Anterior cingulate cortex (tissue), 58 donors: ENCODE data around the gene PLCH1.
"Not testable (repeated sequence)": the region's sequence is repeated elsewhere in the genome, so short reads cannot be mapped to it uniquely, and the experiment has no call there.

Source experiments
- DNase-seq, 58 donors: peaks; one replicate each; lab custom pipeline; 2025; lab: John Stamatoyannopoulos, UW

The PLCH1 gene

DNA sequence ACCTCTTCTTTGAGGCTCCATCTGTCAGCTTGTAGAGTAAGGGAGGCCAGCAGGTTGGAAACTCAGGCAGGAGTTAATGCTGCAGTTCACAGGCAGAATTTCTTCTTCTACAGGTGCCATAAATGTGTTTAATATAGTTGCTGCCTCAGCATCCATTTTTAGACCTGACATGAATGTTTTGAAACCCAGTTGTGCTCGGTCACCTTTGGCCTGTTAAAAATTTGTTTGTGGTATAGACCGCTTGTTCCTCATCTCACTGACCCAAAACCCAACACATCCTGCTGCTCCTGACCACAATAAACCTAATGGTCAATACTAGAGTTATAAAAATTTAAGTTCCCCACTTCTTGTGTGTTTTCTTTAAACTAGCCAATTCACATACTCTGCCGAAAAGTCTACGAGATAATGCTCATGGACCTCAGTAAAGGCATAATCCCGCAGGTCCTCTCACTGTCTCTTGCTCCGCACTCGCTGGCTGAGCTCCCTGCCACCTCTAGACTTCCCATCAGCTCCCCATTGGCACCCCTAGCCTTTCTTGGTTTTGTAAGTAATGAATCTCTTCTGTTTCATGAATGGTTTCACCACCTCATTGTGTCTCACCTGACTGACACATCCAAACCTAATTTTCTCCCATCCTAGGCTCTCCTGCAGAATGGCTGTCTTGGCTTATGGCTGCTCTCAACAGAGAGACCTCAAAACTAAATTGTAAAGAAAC, 312.9 kb downstream of the PLCH1 start:
- no peak for DNase-seq

DNA sequence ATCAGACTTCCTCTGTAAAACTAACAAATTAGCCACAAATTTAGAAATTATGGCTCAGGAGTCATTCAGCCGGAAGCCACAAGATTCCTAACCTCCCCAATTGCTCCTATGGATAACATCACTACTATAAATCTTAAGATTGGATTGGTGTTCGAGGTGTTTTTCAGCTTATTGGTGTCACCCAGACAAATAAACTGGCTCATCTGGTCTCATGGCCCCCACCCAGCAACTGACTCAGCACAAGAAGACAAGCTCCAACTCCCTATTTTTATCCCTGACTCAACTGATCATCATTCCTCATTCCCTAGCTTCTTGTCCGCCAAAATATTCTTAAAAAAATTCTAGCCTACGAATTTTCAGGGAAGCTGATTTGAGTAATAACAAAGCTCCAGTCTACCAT, 316.3 kb downstream of the PLCH1 start:
- DNase-seq = no peak

DNA sequence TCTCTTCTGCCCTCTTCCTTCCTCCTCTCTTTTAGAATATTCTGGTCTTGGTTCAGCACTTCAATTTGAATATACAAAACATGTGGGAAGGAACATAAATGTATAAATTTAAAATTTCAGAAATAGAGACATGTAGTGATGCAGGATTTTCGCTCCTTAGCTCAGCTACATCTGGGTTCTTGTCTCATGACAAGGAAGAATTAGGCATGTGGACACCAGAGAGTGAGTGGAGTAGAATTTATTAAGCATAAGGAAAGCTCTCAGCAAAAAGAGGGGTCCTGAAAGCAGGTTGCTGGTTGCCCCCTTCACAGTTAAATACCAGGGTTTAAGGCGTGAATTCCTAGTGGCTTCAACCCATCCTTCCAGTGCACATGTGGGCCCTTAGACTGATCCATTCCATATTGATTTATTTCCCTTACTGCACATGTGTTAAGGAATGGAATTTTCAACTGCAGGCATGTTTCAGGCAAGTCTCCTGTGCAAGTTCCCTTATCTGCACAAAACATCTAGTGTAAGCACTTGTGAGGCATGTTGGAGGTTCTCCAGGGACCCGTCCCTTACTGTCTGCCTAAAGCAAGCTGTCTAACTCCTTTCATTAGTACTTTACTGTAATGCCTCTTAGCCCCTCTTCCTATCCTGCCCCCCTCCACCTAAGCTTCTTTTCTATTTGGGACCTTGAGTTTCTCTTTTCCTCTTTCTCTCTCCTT, 318.2 kb downstream of the PLCH1 start:
- DNase-seq = no peak

DNA sequence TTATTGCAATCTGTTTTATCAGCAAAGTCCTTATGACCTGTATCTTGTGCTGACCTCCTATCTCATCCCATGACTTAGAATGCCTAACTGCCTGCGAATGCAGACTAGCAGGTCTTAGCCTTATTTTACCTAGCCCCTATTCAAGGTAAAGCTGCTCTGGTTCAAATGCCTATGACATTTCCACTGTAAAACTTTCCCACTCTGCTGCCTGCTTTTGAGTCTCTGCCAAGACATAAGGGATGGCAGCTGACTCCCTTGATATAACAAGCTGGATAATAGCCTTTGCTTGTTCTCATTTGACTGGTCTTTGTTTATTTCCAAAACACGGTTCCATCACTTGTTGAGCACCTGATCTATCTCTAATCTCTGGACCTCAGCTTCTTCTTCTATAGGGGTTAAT, 319.5 kb downstream of the PLCH1 start:
- no peak for DNase-seq

DNA sequence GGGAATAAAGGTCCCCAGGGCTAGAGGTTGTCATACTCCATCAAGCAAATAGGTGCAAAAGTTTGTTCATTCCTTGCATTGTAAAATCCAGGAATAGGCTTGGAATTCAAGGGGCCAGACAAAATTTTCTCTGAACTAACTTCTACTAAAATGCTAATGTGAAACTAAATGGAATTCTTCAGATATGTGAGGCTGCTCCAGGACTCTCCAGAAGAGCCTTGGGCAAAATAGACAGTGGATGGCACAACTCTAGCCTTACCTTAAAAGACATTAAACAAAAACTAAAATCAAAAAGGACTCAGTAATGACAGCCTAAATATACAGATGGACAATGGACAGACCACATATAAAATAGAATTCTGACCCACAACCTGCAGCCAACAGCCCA, 320.6 kb downstream of the PLCH1 start:
- DNase-seq = no peak

DNA sequence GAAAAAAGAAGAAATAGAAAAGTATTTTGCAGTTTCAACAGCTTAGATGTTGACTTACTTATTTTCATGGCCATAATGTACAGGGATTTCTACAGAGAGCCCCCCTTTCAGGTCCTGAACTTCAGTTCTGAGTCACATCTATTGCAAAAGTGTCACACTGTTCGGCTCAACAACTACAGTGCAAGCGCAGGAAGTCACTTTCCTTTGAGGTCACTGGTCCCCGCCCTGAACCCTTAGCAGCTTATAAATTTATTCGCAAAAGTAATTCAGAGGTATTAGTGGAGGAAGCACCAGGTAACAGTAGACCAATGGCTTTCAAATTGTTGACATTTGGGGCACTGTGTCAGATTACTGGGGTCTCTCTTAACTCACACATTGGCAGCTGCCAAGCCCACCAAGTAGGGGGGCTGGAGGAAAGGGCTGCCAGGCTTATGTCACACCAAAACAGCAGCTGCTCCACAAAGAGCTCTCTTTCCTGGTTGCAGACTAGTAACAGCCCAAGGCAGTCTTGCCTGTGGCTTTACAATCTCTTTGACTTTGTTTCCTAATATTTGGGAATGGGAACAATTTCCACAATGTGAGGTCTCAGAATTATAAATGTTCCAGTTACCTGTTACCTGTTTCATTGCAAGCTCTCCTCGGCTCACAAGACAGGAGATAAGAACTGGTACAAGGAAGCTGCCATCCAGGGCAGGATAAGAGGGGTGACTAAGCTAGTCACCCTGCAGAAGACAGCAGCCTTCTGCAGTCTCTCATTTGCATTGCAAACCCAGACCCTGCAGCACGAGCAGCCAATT, 321.1 kb downstream of the PLCH1 start:
- no peak for DNase-seq

DNA sequence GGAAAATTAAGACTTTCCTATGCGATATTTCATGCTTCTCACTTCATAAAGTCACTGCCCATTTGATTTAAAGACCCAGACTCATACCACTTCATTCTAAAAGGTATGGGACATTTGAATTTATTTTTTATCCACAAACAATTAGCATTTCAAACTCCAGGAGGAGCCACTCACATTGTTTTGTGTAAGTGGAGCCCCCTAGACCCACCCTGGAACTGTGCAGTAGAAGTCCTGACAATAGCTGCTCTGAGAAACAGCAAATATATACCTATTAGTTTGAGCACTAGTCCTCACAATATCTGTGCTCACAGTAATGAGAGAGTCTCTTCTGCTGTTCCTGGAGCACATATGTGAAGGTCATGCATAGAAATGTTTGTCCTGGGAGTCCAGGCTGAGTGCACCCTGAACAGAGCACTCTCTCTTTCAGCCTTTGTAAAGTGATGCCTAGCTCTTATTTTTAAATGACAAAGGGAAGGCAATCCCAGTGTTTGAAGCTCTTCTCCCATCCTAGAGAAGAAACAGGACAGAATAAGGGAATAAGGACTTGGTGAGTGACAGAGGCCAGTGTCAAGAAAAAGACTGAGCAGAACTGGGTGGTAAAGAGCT, 323.9 kb downstream of the PLCH1 start:
- no peak for DNase-seq

DNA sequence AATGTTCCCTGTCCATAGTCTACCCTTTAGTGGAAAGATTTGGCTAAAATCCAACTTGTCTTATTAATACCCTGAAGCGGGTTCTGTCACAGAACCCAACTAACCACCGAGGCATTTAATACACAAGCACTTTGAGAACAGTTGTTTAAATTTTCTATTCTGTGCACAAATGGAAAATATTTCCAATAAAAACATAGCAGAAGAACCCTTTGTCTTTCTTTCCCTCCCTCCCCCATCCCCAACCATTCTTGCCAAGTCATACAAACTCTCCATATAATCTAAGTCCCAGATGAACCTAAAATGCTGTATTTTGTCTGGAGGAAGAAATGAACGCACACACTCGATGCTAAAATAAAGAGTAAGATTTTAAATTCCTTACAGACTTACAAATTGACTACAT, 324.5 kb downstream of the PLCH1 start:
- no peak for DNase-seq

DNA sequence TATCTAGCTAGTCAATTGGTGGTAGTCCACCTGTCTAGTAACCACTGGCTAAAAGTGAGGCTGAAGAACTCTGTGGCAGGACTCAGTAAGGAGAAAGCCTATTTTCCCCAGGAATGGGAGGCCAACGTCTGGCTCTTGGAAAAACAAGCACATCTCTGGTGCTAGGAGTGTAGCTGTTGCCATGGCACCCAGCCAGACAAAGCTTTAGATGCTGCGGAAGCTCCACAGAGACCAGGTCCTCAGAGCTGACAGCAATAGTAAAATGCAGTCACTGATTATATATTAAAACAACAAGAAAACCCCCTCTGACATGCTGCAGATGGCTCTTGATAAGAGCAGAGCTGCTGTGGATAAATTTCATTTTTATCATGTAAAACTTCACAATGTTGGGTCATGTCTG, 326.5 kb downstream of the PLCH1 start:
- DNase-seq = peak in 32 of 58 donors; percentile 1 to 63 (median 8)

DNA sequence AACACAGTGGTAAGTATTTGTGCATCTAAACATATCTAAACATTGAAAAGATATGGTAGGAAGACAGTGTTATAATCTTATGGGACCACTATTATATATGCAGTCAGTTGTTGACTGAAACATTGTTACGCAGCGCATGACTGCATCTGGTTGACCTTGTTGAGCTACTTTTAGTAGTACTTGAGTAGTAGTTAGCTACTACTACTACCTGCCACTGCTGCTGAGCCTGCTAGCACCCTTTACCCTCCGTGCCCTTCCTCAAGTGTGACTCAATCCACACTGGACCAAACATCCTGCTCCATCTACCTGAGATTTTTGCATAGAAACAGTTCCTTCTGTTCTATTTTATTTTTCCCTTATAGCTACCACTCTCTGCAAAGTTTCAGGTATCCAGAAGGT, 327.8 kb downstream of the PLCH1 start:
- DNase-seq = no peak

DNA sequence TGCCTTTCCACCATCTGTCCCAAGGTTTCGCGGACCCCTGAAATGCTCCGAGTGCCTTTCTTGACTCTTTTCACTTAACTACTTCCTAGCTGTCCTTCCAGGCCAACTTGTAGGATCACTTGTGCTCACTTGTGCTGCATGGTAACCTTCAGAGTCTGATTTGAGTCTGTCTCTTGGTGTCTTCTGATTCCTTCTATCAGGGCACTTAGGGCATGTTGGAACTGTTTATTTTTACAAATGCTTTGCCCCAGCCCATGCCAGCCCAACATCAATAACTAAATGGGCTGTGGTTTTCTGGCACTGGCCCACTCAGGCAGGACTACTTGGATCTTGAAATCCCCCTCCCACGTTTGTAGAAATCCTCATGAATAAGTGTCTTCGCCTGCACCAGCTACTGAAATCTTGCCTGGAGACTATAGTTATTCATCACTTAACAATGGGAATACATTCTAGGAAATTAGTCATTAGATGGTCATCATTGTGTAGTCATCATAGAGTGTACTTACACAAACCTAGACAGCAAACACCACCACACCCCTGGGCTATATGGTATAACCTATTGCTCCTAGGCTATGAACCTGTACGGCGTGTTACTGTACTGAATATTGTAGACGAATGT, 328.3 kb downstream of the PLCH1 start:
- no peak for DNase-seq

DNA sequence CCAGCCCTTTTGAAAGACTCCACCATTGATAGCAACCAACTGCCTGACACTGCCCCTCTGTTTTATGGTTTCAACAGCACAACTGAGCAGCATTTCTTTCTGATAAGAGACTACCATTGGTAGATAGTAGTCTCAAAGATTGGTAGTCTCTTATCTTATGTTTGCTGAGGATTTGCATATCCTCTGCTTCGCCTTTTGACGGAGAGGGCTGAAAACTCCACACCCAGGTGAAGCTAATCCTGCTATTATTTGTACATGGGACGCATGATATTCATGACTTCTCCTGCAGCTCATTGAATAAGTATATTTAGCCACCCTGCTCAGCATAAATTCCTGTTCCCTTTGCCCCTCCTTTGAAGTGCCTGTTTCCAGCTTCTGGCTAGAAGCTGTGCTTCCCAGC, 332.0 kb downstream of the PLCH1 start:
- no peak for DNase-seq

DNA sequence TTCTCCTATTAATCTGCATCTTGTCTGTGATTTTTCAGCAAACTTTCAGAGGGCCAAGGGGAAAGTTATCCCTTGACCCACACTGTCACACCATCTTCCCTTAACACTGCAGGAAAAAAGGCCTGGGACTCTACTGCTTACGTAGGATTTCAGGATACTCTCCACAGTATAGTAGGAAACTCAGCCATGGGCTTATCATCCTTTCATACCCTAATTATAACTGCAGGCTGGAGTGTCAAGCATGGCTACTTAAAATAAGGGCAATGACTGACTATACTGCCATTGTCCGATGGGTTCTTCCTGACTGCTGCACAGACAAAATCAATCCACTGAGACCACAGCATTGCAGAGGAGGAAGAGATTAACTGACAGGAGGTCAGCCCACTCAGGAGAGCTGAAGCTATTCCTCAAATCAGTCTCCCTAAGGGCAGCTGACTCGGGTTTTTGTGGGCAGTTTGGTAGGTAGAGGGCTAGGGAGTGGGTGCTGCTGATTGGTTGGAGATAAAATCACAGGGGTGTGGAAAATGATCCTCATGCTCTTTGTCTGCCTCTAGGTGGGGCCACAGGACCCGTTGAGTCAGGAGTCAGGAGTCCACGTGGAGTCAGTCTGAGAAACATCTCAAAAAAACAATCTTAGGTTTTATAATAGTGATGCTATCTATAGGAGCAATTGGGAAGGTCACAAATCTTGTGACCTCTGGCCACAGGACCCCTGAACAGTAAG, 333.2 kb downstream of the PLCH1 start:
- no peak for DNase-seq

DNA sequence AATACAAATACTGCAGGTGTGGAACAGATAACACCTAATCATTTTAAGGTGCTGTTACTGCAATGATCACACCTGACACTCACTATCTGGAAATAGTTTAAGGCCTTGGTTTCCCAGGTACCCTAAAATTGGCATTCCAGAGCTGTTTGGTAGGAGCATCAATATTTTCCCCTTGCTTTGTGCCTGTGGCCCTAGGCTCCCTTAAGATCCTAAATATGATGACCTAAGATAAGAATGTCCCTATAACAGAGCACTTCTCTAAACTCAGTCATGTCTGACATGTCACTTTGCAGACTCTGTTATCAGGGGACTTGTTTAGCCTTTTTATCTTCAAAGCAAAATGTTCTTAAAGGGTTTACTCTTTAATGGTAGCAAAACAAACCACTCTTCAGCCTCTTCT, 335.5 kb downstream of the PLCH1 start:
- DNase-seq = no peak

DNA sequence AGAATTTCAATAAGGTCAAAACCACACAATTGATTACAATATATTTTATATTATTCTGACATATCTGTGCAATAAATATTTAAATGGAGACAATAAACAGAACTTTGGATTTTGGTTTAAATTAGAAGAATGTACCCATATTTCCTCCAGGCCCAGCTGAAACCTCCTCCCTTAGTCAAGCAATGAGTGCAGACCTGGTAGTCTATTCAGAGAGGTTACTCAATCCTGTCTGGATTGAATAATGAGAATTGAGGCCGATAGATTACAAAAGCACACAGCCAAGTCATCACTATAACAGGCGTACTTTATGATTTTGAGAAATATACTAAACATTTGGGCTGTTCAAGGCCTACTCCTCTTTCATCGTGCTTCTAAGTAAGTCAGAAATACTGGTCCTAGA, 336.9 kb downstream of the PLCH1 start:
- no peak for DNase-seq

DNA sequence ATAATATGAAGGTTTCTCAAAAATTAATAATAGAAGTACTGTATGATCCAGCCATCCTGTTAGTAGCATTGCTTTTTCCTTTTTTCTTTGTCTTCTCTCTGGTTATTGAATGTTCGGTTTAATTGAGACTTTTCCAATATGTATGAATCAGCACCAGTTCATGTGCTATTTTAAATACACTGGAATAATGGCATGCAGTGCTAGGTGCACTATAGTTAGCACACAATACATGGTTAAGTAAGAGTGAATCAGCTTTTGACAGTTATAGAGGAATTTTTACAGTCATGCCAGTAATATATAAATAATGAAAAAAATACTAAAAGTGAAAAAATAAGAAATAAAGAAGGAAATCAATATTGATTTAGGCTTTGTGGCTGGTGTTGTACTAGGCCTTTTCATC, 337.5 kb downstream of the PLCH1 start:
- no peak for DNase-seq

DNA sequence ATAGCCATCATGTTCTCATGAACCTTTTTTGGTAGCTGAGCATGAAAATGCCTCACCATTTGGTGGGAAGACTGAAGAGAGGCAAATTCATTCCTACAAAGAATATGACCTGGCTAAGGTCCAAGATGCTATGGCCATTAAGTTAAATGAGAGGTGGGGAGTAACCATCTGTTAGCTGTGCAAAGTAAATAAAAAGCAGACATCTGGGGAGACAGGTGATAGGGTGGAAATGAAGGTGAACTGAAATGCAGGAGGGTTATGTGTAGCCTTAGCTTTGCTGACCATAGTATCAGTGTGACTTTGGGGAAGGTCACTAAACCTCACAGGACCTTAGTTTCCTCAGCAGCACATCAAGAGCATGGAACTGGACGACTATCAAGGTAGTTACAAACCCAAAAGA, 340.4 kb downstream of the PLCH1 start:
- DNase-seq = no peak

DNA sequence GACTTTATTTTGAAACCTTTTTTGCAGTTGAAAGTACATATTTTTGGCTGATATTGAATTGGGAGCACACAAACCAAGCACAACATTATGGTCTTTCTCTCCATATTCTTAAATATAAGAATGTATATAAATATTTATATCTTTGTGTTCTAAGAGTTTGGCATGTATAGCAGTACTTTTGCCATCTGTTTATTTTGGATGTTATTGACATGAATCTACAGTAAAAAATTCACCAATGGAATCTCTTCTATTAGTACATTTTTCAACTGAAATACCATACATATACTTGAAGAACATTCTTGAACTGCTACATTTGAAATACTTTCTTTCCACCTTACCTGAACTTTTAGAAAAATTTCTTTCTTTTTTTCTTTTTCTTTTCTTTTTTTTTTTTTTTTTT, 342.2 kb downstream of the PLCH1 start:
- DNase-seq = no peak

DNA sequence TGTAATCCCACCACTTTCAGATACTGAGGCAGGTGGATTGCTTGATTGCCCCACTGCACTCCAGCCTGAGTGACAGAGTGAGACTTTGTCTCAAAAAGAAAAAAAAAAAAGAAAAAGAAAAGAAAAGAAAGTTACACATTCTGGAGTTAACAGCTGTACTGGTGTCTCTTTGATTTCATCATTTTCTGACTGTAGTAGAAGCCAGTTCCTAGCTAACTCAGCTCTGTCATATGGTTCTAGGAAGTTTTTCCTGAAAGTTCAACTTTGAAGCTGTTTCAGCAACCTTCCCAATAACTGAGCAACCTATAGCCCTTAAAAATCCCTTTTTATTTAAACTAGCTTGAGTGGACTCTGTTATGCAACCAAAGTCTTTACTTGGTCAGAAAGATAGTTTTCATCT, 346.8 kb downstream of the PLCH1 start:
- DNase-seq = no peak

DNA sequence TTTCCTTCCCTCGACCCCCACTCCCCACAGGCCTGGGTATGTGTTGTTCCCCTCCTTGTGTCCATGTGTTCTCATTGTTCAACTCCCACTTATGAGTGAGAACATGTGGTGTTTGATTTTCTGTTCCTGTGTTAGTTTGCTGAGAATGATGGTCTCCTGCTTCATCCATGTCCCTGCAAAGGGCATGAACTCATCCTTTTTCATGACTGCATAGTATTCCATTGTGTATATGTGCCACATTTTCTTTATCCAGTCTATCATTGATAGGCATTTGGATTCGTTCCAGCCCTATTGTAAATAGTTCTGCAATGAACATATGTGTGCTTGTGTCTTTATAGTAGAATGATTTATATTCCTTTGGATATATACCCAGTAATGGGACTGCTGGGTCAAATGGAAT, 350.0 kb downstream of the PLCH1 start:
- not testable (repeated sequence) for DNase-seq
